Type B pancreatic cell (in vitro differentiated cells): Measurements from ENCODE around the gene GPC6. TPM values are rescaled to one million over a fixed set of nuclear protein-coding genes. Genes with fewer than 3 reads are reported as not detected.

ENCODE experiments used
- DNase-seq: peaks from one replicate; pipeline ENCODE4 v3.0.0; 2021; ENCODE audit warnings: mixed read lengths; ENCODE audit not compliant: unreplicated experiment; ENCODE audit errors: extremely low spot score
- H3K27ac Mint-ChIP-seq: 2 replicates; pipeline ENCODE4 v1.8.0; 2021; ENCODE audit warnings: mild to moderate bottlenecking, mixed read lengths
- H3K27me3 Mint-ChIP-seq: 2 replicates; pipeline ENCODE4 v1.8.0; 2021; ENCODE audit warnings: mixed read lengths
- H3K36me3 Mint-ChIP-seq: 2 replicates; pipeline ENCODE4 v1.8.0; 2021; ENCODE audit warnings: mixed read lengths
- H3K4me1 Mint-ChIP-seq: one replicate; pipeline ENCODE4 v1.8.0; 2021; ENCODE audit warnings: mixed read lengths; ENCODE audit not compliant: unreplicated experiment
- H3K4me3 Mint-ChIP-seq: 2 replicates; pipeline ENCODE4 v1.8.0; 2021; ENCODE audit warnings: mild to moderate bottlenecking, mixed read lengths
- H3K9me3 Mint-ChIP-seq: 2 replicates; pipeline ENCODE4 v1.8.0; 2021; ENCODE audit warnings: mixed read lengths
- CTCF ChIP-seq: fragments of 200-600 bp; sonication (generic); conservative IDR thresholded peaks from 2 replicates; pipeline ENCODE4 v1.5.0; 2021; ENCODE audit warnings: antibody characterized with exemption, mild to moderate bottlenecking
- total RNA-seq: library from RNA; stranded (reverse); gene quantifications from 2 replicates; pipeline ENCODE4 v1.2.1, GENCODE V29; 2021; ENCODE audit warnings: low replicate concordance

GPC6 gene
- total RNA-seq, 1 donor from 2014 or later = 30.5 TPM

- DNase-seq = no peak
- no peak for TF ChIP-seq CTCF
- Mint-ChIP-seq H3K4me1 (peaks cover 13% of the 10 kb centered on the region), H3K36me3 (no peaks in the 10 kb centered on the region), H3K9me3 (peaks cover 5% of the 10 kb centered on the region), H3K27me3 (no peaks in the 10 kb centered on the region), H3K4me3 (no peak overlapping the region), H3K27ac (no peak overlapping the region)
Observed at GRCh38 chr13:94261163-94261562, 1034.6 kb downstream of the GPC6 start.

- no peaks in the 10 kb centered on the region for H3K27me3 Mint-ChIP-seq
- no peaks in the 10 kb centered on the region for H3K36me3 Mint-ChIP-seq
- H3K4me1 Mint-ChIP-seq = peaks cover 14% of the 10 kb centered on the region
- no peak overlapping the region for H3K27ac Mint-ChIP-seq
- DNase-seq = no peak
- no peak overlapping the region for H3K4me3 Mint-ChIP-seq
- TF ChIP-seq CTCF = no peak
- H3K9me3 Mint-ChIP-seq = peaks cover 5% of the 10 kb centered on the region
Observed at GRCh38 chr13:94263038-94263437, 1036.4 kb downstream of the GPC6 start.

GRCh38 chr13:94267581-94268366 is 1041.2 kb downstream of the GPC6 start:
- Mint-ChIP-seq H3K27ac (no peak overlapping the region), H3K9me3 (peaks cover 12% of the 10 kb centered on the region)
- no peak for TF ChIP-seq CTCF

GRCh38 chr13:94268661-94269060 is 1042.1 kb downstream of the GPC6 start:
- DNase-seq = no peak
- no peak overlapping the region for H3K27ac Mint-ChIP-seq
- peaks cover 7% of the 10 kb centered on the region for H3K9me3 Mint-ChIP-seq
- peaks cover 5% of the 10 kb centered on the region for H3K4me1 Mint-ChIP-seq
- no peaks in the 10 kb centered on the region for H3K36me3 Mint-ChIP-seq
- no peak overlapping the region for H3K4me3 Mint-ChIP-seq
- no peak for TF ChIP-seq CTCF
- H3K27me3 Mint-ChIP-seq = no peaks in the 10 kb centered on the region

More at GRCh38 chr13:94267581-94268366, 1041.2 kb downstream of the GPC6 start:
- Mint-ChIP-seq H3K27me3 (no peaks in the 10 kb centered on the region), H3K4me1 (peaks cover 5% of the 10 kb centered on the region), H3K36me3 (no peaks in the 10 kb centered on the region), H3K4me3 (no peak overlapping the region)
- no peak for DNase-seq

GRCh38 chr13:94269557-94269956 is 1043.0 kb downstream of the GPC6 start:
- H3K4me1 Mint-ChIP-seq = peaks cover 9% of the 10 kb centered on the region
- H3K27me3 Mint-ChIP-seq = no peaks in the 10 kb centered on the region
- H3K4me3 Mint-ChIP-seq = no peak overlapping the region
- TF ChIP-seq CTCF = no peak
- H3K27ac Mint-ChIP-seq = no peak overlapping the region
- no peak for DNase-seq
- H3K36me3 Mint-ChIP-seq = no peaks in the 10 kb centered on the region
- peaks cover 7% of the 10 kb centered on the region for H3K9me3 Mint-ChIP-seq
